ENCODE data around the gene FAM120A.

GRCh38 chr9:93456504-93456903 lies 5.0 kb downstream of the FAM120A start:
- TF ChIP-seq CTCF (IDR thresholded peaks at IDR 0.05; ENCODE audit: low read depth, low read length, missing input control): no peak
- no peak for TF ChIP-seq EGR1 (IDR thresholded peaks at IDR 0.05; ENCODE audit: low read depth in 2 of 2)
- TF ChIP-seq RAD21 (IDR thresholded peaks at IDR 0.05): no peak
- TF ChIP-seq FOXA1 (IDR thresholded peaks at IDR 0.05): no peak
- no peak for TF ChIP-seq YY1 (IDR thresholded peaks at IDR 0.05)
- TF ChIP-seq JUND (IDR thresholded peaks at IDR 0.05): no peak
- TF ChIP-seq TAF1 (conservative IDR thresholded peaks at IDR 0.05): no peak
- no peak for TF ChIP-seq SP1 (IDR thresholded peaks at IDR 0.05)
- no peak for TF ChIP-seq MAX (IDR thresholded peaks at IDR 0.05)
